Measurements from ENCODE around the gene POLK. TPM values are rescaled to one million over a fixed set of nuclear protein-coding genes. Genes with fewer than 3 reads are reported as not detected.

Gene POLK
- total and polyA plus RNA-seq, 2 of the 13 experiments (the other 11 are each of a cell fraction or from before 2014, with no cell fraction given), result 8.6 to 11.7 TPM

DNA sequence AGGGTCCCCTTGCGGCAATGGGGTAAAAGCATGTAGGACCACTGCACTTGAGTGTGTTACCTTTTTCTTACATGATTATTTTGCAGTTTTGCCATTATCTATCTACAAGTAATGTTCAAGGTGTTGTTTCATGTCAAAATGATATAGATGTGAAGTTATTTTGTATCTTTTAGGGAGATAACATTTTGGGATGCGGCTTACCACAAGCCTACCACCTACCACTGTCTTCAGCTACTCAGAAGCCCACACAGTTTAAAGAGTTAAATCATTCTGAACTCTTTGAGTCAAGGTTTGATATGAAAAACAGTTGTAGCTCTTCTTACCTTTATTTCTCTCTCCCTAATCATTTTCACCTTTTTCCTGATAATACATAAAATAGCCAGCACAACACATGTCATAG lies 20.1 kb upstream of the POLK start:
- Histone ChIP-seq H4K20me1 (ENCODE audit: insufficient read depth, low read length) (no peaks in the 10 kb centered on the region), H3K27ac (ENCODE audit: extremely low read length, insufficient read depth, low read length) (no peak overlapping the region), H3K79me2 (ENCODE audit: insufficient read depth, low read length) (peaks cover 11% of the 10 kb centered on the region), H2AFZ (ENCODE audit: low read length) (no peak overlapping the region), H3K4me2 (ENCODE audit: low read depth, low read length) (no peak overlapping the region), H3K4me3 (replicated peaks in 1 of 3; ENCODE audit: insufficient read depth in 1 of 3, low read depth in 2 of 3, low read length in 3 of 3) (no peak overlapping the region), H3K27me3 (ENCODE audit: control insufficient read depth in 1 of 2, insufficient read depth in 2 of 2, low read length in 2 of 2) (no peaks in the 10 kb centered on the region), H3K9me3 (ENCODE audit: low read length) (no peaks in the 10 kb centered on the region), H3K36me3 (replicated peaks in 1 of 2; ENCODE audit: control insufficient read depth in 1 of 2, insufficient read depth in 2 of 2, low read length in 2 of 2) (peaks cover 1 to 11% of the 10 kb centered on the region in 2 experiments; a peak in 2 of 5 replicates), H3K4me1 (ENCODE audit: insufficient read depth, low read length) (no peaks in the 10 kb centered on the region), H3K9ac (ENCODE audit: insufficient read depth, low read depth, low read length) (no peak overlapping the region)
- in situ Hi-C loops (cut with HindIII; ENCODE audit: extremely low pct_ligation_motif_present, low pct_unique_long_range_greater_than_20kb) (no loop called here), intact Hi-C loops (cut with micrococcal nuclease; ENCODE audit: unreplicated experiment) (no loop called here)
- ATAC-seq (no peak), FAIRE-seq (no peak), DNase-seq (ENCODE audit: low spot score) (no peak)
- WGBS (ENCODE audit: low lambda C conversion rate), result 95% methylated on average over 2 of the region's 2 CpGs
- no TSS peak for BruUV-seq (replicated peaks)
- CTCF ChIA-PET (ENCODE audit: low intra/inter-chr PET ratio, low total read pairs), result no interaction called here
- POLR2A ChIA-PET, result no interaction called here
- TF ChIP-seq ZNF432 (CRISPR knock-in tag; IDR thresholded peaks at IDR 0.05; ENCODE audit: borderline replicate concordance) (no peak), TGIF2 (CRISPR knock-in tag; IDR thresholded peaks at IDR 0.05) (no peak), PAF1 (CRISPR knock-in tag; IDR thresholded peaks at IDR 0.05) (no peak), BRCA1 (CRISPR knock-in tag; IDR thresholded peaks at IDR 0.05) (no peak), ZNF549 (CRISPR knock-in tag; IDR thresholded peaks at IDR 0.05) (no peak), PCBP1 (IDR thresholded peaks at IDR 0.05; ENCODE audit: borderline replicate concordance, low read depth, low read length) (no peak), ZNF883 (CRISPR knock-in tag; IDR thresholded peaks at IDR 0.05; ENCODE audit: not compliant biosample characterization) (no peak), SSRP1 (CRISPR knock-in tag; IDR thresholded peaks at IDR 0.05) (no peak), CBX2 (IDR thresholded peaks at IDR 0.05; ENCODE audit: low read depth, low read length) (no peak), CBX2 (CRISPR knock-in tag; IDR thresholded peaks at IDR 0.05; ENCODE audit: low read depth) (no peak), ZNF614 (CRISPR knock-in tag; IDR thresholded peaks at IDR 0.05; ENCODE audit: borderline replicate concordance) (no peak), SAP130 (CRISPR knock-in tag; IDR thresholded peaks at IDR 0.05; ENCODE audit: low read depth) (no peak)
- TF ChIP-seq, protein P1, sequence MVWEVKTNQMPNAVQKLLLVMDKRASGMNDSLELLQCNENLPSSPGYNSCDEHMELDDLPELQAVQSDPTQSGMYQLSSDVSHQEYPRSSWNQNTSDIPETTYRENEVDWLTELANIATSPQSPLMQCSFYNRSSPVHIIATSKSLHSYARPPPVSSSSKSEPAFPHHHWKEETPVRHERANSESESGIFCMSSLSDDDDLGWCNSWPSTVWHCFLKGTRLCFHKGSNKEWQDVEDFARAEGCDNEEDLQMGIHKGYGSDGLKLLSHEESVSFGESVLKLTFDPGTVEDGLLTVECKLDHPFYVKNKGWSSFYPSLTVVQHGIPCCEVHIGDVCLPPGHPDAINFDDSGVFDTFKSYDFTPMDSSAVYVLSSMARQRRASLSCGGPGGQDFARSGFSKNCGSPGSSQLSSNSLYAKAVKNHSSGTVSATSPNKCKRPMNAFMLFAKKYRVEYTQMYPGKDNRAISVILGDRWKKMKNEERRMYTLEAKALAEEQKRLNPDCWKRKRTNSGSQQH (CRISPR knock-in tag; IDR thresholded peaks at IDR 0.05; ENCODE audit: low read depth), result no peak
